GM12878 (cell line): ENCODE data around the gene C1orf35. TPM values are rescaled to one million over a fixed set of nuclear protein-coding genes. Genes with fewer than 3 reads are reported as not detected.

Experiments used
- ATAC-seq: fragments of 200-7000 bp; cut with Tn5 transposase; 3 replicates; pipeline ENCODE4 v1.9.1; 2020; ENCODE audit warnings: mild to moderate bottlenecking, moderate library complexity
- BruUV-seq: library from RNA; stranded (reverse); fragments of 400-500 nt; replicated peaks from 2 replicates; lab custom pipeline; 2021; lab: Mats Ljungman, UMichigan
- CTCF ChIA-PET: fragments of 300-600 bp; sonication (Branson Sonifier 250); formaldehyde crosslinking; extraction: SDS; loops from one replicate; lab custom pipeline; 2021; ENCODE audit warnings: inconsistent platforms; lab: Yijun Ruan, JAX
- POLR2A ChIA-PET: fragments of 350-600 bp; formaldehyde crosslinking; extraction: SDS; loops from one replicate; lab custom pipeline; 2021; ENCODE audit warnings: inconsistent platforms; lab: Charles Lee
- RAD21 ChIA-PET: fragments of 300-600 bp; sonication (Branson Sonifier 250); formaldehyde crosslinking; loops from one replicate; lab custom pipeline; 2023; ENCODE audit warnings: antibody characterized with exemption; ENCODE audit not compliant: unreplicated experiment; lab: Charles Lee
- SMC1A ChIA-PET: fragments of 300-600 bp; sonication (Branson Sonifier 250); formaldehyde crosslinking; loops from one replicate; lab custom pipeline; 2023; ENCODE audit not compliant: unreplicated experiment, uncharacterized antibody; lab: Charles Lee
- DNase-seq: peaks from one replicate; pipeline ENCODE4 v3.0.0-alpha.2; 2011; ENCODE audit warnings: low read depth, low spot score
- FAIRE-seq: peaks from 3 replicates; lab custom pipeline; 2011; peaks lifted over from hg19 to GRCh38; lab: Jason Lieb, UNC
- H2AFZ ChIP-seq: 2 replicates; pipeline ENCODE4 v1.6.0; 2011; ENCODE audit warnings: low read depth, low read length, control low read depth; ENCODE audit not compliant: control insufficient read depth
- H3K27ac ChIP-seq: 2 replicates; pipeline ENCODE4 v1.5.1; 2011; ENCODE audit warnings: control low read depth; ENCODE audit not compliant: control insufficient read depth, insufficient read depth
- H3K27me3 ChIP-seq, 2 experiments: replicated peaks in 1 of 2; 2 replicates each; pipeline versions ENCODE4 v1.6.0 to v1.6.1; 2011; ENCODE audit warnings: low read length in 1 of 2; ENCODE audit not compliant: control insufficient read depth in 2 of 2, insufficient read depth in 2 of 2
- H3K36me3 ChIP-seq, 2 experiments: 2 replicates each; pipeline ENCODE4 v1.5.1; 2011; ENCODE audit warnings: low read length in 1 of 2; ENCODE audit not compliant: control insufficient read depth in 2 of 2, insufficient read depth in 2 of 2
- H3K4me1 ChIP-seq: 2 replicates; pipeline ENCODE4 v1.6.1; 2011; ENCODE audit warnings: mild to moderate bottlenecking, low read length, moderate library complexity, mixed read lengths; ENCODE audit not compliant: control insufficient read depth, insufficient read depth
- H3K4me2 ChIP-seq: 2 replicates; pipeline ENCODE4 v1.6.0; 2011; ENCODE audit warnings: control low read depth; ENCODE audit not compliant: control insufficient read depth, insufficient read depth
- H3K4me3 ChIP-seq: fragments of 200-600 bp; sonication (generic); 2 replicates; pipeline ENCODE4 v1.5.1; 2016
- H3K79me2 ChIP-seq: 2 replicates; pipeline ENCODE4 v1.6.0; 2011; ENCODE audit warnings: low read length; ENCODE audit not compliant: control insufficient read depth, insufficient read depth
- H3K9ac ChIP-seq: 2 replicates; pipeline ENCODE4 v1.8.0; 2011; ENCODE audit warnings: low read length, control low read depth, mixed read lengths; ENCODE audit not compliant: control insufficient read depth, insufficient read depth
- H3K9me3 ChIP-seq: replicated peaks from 3 replicates; pipeline ENCODE4 v1.5.1; 2011; ENCODE audit warnings: mild to moderate bottlenecking, low read length; ENCODE audit not compliant: control insufficient read depth, insufficient read depth
- H4K20me1 ChIP-seq: 2 replicates; pipeline ENCODE4 v1.6.0; 2011; ENCODE audit not compliant: control insufficient read depth, insufficient read depth
- BRCA1 ChIP-seq: IDR thresholded peaks from 2 replicates; pipeline ENCODE4 v1.6.1; 2011; ENCODE audit warnings: low read depth, low read length, improper control_type of control experiment
- CTCF ChIP-seq, 3 experiments: IDR thresholded peaks in 2 of 3; conservative IDR thresholded peaks in 1 of 3; 2 replicates each; pipeline ENCODE4 v1.5.1; 2011; ENCODE audit warnings: low read depth in 3 of 3, low read length in 3 of 3, mild to moderate bottlenecking in 3 of 3, control low read depth in 2 of 3, moderate library complexity in 2 of 3, inconsistent platforms in 1 of 3, mixed read lengths in 1 of 3; ENCODE audit not compliant: control insufficient read depth in 2 of 3, insufficient read depth in 1 of 3; ENCODE audit errors: extremely low read depth in 1 of 3
- ETV6 ChIP-seq, 2 experiments: fragments of 450-650 bp in 1 of 2; IDR thresholded peaks in 1 of 2; conservative IDR thresholded peaks in 1 of 2; 2 replicates each; pipeline ENCODE4 v1.6.1; 2014; ENCODE audit warnings: antibody characterized with exemption in 1 of 2, borderline replicate concordance in 1 of 2, low read depth in 1 of 2, mild to moderate bottlenecking in 1 of 2, moderate library complexity in 1 of 2
- EZH2 ChIP-seq: IDR thresholded peaks from 2 replicates; pipeline ENCODE4 v1.6.1; 2012; ENCODE audit warnings: low read depth, mild to moderate bottlenecking, control low read depth, inconsistent platforms, low read length, borderline replicate concordance; ENCODE audit not compliant: control insufficient read depth
- KLF5 ChIP-seq: fragments of 450-650 bp; IDR thresholded peaks from 2 replicates; pipeline ENCODE4 v1.6.1; 2014; ENCODE audit warnings: mild to moderate bottlenecking; ENCODE audit not compliant: partially characterized antibody
- NFYA ChIP-seq: IDR thresholded peaks from 2 replicates; pipeline ENCODE4 v1.6.1; 2011; ENCODE audit warnings: low read depth, mild to moderate bottlenecking, low read length, improper control_type of control experiment, borderline replicate concordance
- POLR2A ChIP-seq: IDR thresholded peaks from 2 replicates; pipeline ENCODE4 v1.6.1; 2011; ENCODE audit warnings: low read depth, mild to moderate bottlenecking, low read length
- RBBP5 ChIP-seq: fragments of 200-600 bp; sonication (generic); conservative IDR thresholded peaks from 2 replicates; pipeline ENCODE4 v1.6.1; 2016
- SMC3 ChIP-seq: IDR thresholded peaks from 2 replicates; pipeline ENCODE4 v1.6.1; 2011; ENCODE audit warnings: low read length, improper control_type of control experiment, borderline replicate concordance
- ZNF217 ChIP-seq: fragments of 450-650 bp; IDR thresholded peaks from 2 replicates; pipeline ENCODE4 v1.6.1; 2017; ENCODE audit warnings: antibody characterized with exemption, mild to moderate bottlenecking
- WGBS: methylation state at CpG from one replicate; pipeline ENCODE4 v1.1.6; 2016; ENCODE audit warnings: low lambda C conversion rate; ENCODE audit not compliant: insufficient replicate concordance, insufficient coverage; ENCODE audit errors: missing lambda C conversion rate; 5-methylcytosine and 5-hydroxymethylcytosine counted together
- in situ Hi-C: fragments of 300-500 bp; cut with MboI; formaldehyde crosslinking; loops from 9 replicates; pipeline ENCODE4 v1.14.3; 2018; ENCODE audit warnings: mixed read lengths
- intact Hi-C: fragments of 100-400 bp; cut with micrococcal nuclease; formaldehyde crosslinking; loops from one replicate; pipeline ENCODE4 v1.14.2; 2022; ENCODE audit not compliant: unreplicated experiment
- polyA plus RNA-seq, 11 experiments: library from polyadenylated mRNA; depleted of rRNA in 4 of 11; unstranded in 6 of 11; stranded (reverse) in 5 of 11; fragments of >200 nt; fragmentation: Nextera tagmentation in 4 of 11; fragmentation: Illumina TruSeq in 1 of 11; extraction: Ambion mirVana in 4 of 11; extraction: Trizol in 1 of 11; gene quantifications; 1 replicate in 1 of 11; 2 replicates in 10 of 11; pipeline versions ENCODE4 v1.2.1 to v1.2.3, GENCODE V29; 2011 to 2016; ENCODE audit warnings: inconsistent platforms in 2 of 11, missing spikeins in 2 of 11, low read depth in 1 of 11
- total RNA-seq, 4 experiments: library from RNA; depleted of rRNA in 3 of 4; stranded (reverse); fragments of >200 nt in 3 of 4; fragmentation: Illumina TruSeq in 1 of 4; extraction: Trizol in 1 of 4; gene quantifications; 2 replicates each; pipeline versions ENCODE4 v1.2.1 to v1.2.3, GENCODE V29; 2013 to 2021
- TF ChIP-seq, protein P1 (sequence below): IDR thresholded peaks from 2 replicates; pipeline ENCODE4 v1.6.1; 2012; ENCODE audit warnings: low read depth, low read length, improper control_type of control experiment
- TF ChIP-seq, protein P2 (sequence below): IDR thresholded peaks from 2 replicates; pipeline ENCODE4 v1.6.1; 2012; ENCODE audit warnings: improper control_type of control experiment, low read depth, low read length; ENCODE audit not compliant: insufficient replicate concordance

Gene C1orf35
- total and polyA plus RNA-seq, 10 of the 15 experiments (the other 5 are each of a cell fraction or from before 2014, with no cell fraction given): 2.5 to 27.0 (median 10.6) TPM

- Histone ChIP-seq H3K9ac (no peak overlapping the region), H3K79me2 (peaks cover 49% of the 10 kb centered on the region), H3K4me1 (peaks cover 12% of the 10 kb centered on the region)
- TF ChIP-seq POLR2A: no peak
- TF ChIP-seq, protein P1, sequence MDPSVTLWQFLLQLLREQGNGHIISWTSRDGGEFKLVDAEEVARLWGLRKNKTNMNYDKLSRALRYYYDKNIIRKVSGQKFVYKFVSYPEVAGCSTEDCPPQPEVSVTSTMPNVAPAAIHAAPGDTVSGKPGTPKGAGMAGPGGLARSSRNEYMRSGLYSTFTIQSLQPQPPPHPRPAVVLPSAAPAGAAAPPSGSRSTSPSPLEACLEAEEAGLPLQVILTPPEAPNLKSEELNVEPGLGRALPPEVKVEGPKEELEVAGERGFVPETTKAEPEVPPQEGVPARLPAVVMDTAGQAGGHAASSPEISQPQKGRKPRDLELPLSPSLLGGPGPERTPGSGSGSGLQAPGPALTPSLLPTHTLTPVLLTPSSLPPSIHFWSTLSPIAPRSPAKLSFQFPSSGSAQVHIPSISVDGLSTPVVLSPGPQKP: no peak
- TF ChIP-seq RBBP5: no peak
- no peak for TF ChIP-seq NFYA
- TF ChIP-seq, protein P2, sequence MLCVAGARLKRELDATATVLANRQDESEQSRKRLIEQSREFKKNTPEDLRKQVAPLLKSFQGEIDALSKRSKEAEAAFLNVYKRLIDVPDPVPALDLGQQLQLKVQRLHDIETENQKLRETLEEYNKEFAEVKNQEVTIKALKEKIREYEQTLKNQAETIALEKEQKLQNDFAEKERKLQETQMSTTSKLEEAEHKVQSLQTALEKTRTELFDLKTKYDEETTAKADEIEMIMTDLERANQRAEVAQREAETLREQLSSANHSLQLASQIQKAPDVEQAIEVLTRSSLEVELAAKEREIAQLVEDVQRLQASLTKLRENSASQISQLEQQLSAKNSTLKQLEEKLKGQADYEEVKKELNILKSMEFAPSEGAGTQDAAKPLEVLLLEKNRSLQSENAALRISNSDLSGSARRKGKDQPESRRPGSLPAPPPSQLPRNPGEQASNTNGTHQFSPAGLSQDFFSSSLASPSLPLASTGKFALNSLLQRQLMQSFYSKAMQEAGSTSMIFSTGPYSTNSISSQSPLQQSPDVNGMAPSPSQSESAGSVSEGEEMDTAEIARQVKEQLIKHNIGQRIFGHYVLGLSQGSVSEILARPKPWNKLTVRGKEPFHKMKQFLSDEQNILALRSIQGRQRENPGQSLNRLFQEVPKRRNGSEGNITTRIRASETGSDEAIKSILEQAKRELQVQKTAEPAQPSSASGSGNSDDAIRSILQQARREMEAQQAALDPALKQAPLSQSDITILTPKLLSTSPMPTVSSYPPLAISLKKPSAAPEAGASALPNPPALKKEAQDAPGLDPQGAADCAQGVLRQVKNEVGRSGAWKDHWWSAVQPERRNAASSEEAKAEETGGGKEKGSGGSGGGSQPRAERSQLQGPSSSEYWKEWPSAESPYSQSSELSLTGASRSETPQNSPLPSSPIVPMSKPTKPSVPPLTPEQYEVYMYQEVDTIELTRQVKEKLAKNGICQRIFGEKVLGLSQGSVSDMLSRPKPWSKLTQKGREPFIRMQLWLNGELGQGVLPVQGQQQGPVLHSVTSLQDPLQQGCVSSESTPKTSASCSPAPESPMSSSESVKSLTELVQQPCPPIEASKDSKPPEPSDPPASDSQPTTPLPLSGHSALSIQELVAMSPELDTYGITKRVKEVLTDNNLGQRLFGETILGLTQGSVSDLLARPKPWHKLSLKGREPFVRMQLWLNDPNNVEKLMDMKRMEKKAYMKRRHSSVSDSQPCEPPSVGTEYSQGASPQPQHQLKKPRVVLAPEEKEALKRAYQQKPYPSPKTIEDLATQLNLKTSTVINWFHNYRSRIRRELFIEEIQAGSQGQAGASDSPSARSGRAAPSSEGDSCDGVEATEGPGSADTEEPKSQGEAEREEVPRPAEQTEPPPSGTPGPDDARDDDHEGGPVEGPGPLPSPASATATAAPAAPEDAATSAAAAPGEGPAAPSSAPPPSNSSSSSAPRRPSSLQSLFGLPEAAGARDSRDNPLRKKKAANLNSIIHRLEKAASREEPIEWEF: no peak
- no peak for TF ChIP-seq ZNF217
- TF ChIP-seq ETV6 (conservative IDR thresholded peaks at IDR 0.05 in 1 of 2, IDR thresholded peaks at IDR 0.05 in 1 of 2; ENCODE audit: borderline replicate concordance in 1 of 2, low read depth in 1 of 2): no peak
- TF ChIP-seq SMC3: no peak
- no peak for TF ChIP-seq CTCF (IDR thresholded peaks at IDR 0.05 in 2 of 3, conservative IDR thresholded peaks at IDR 0.05 in 1 of 3; ENCODE audit: control insufficient read depth in 2 of 3, extremely low read depth in 1 of 3, insufficient read depth in 1 of 3, low read depth in 3 of 3, low read length in 3 of 3)
- no peak for TF ChIP-seq EZH2
- TF ChIP-seq BRCA1: no peak
- no peak for TF ChIP-seq KLF5
Observed at GRCh38 chr1:228145463-228146416, 42.6 kb upstream of the C1orf35 start.

More at GRCh38 chr1:228145463-228146416, 42.6 kb upstream of the C1orf35 start:
- SMC1A ChIA-PET: no interaction called here
- H2AFZ ChIP-seq: no peak overlapping the region
- RAD21 ChIA-PET: no interaction called here
- no peak for FAIRE-seq
- no peaks in the 10 kb centered on the region for H3K9me3 ChIP-seq
- peaks cover 6% of the 10 kb centered on the region; the same call in 1 of the 2 replicates for H4K20me1 ChIP-seq
- no peak overlapping the region for H3K27ac ChIP-seq
- intact Hi-C loops (no loop called here), in situ Hi-C loops (no loop called here)
- H3K4me3 ChIP-seq: no peak overlapping the region
- peaks cover 8 to 17% of the 10 kb centered on the region in 2 experiments; a peak in 3 of 4 replicates for H3K36me3 ChIP-seq
- WGBS: 92% methylated on average over 30 of the region's 31 CpGs
- no peaks in the 10 kb centered on the region for H3K27me3 ChIP-seq
- POLR2A ChIA-PET: no interaction called here
- no peak overlapping the region for H3K4me2 ChIP-seq
- no peak for ATAC-seq
- DNase-seq: no peak
- no TSS peak for BruUV-seq
- CTCF ChIA-PET: no interaction called here
